MG63 (cell line): ENCODE measurements around the gene P4HB. TPM values are rescaled to one million over a fixed set of nuclear protein-coding genes. Genes with fewer than 3 reads are reported as not detected.
"Not testable (repeated sequence)": the region's sequence is repeated elsewhere in the genome, so short reads cannot be mapped to it uniquely, and the experiment has no call there.

Experiments used
- DNase-seq: peaks from one replicate; pipeline ENCODE4 v3.0.0-alpha.2; 2020
- H3K27me3 ChIP-seq: fragments of 250-450 bp; sonication (Bioruptor Pico); 2 replicates; pipeline ENCODE4 v1.5.1; 2020; ENCODE audit warnings: mild to moderate bottlenecking, moderate library complexity
- H3K36me3 ChIP-seq: fragments of 250-450 bp; sonication (Bioruptor Pico); 2 replicates; pipeline ENCODE4 v1.5.1; 2020; ENCODE audit warnings: mild to moderate bottlenecking, moderate library complexity
- H3K4me3 ChIP-seq: fragments of 250-450 bp; sonication (Bioruptor Pico); 2 replicates; pipeline ENCODE4 v1.5.1; 2020; ENCODE audit warnings: mild to moderate bottlenecking, moderate library complexity
- H3K9me3 ChIP-seq: fragments of 250-450 bp; sonication (Bioruptor Pico); 2 replicates; pipeline ENCODE4 v1.5.1; 2020; ENCODE audit warnings: mild to moderate bottlenecking, moderate library complexity
- total RNA-seq: library from RNA; depleted of rRNA; stranded (reverse); fragments of >200 nt; shearing (Covaris generic); gene quantifications from 2 replicates; pipeline ENCODE4 v1.2.3, GENCODE V29; 2014; ENCODE audit warnings: low replicate concordance

Gene P4HB
- total RNA-seq, 1 experiment from 2014 or later = 531 TPM

GRCh38 chr17:81843713-81844326, 16.5 kb downstream of the P4HB start:
- Histone ChIP-seq H3K9me3 (no peaks in the 10 kb centered on the region), H3K27me3 (no peaks in the 10 kb centered on the region), H3K36me3 (peaks cover 61% of the 10 kb centered on the region), H3K4me3 (no peak overlapping the region)
- DNase-seq = no peak

GRCh38 chr17:81842725-81843504, 17.4 kb downstream of the P4HB start:
- no peaks in the 10 kb centered on the region for H3K27me3 ChIP-seq
- peak; percentile 41 for DNase-seq
- no peaks in the 10 kb centered on the region for H3K9me3 ChIP-seq
- peaks cover 56% of the 10 kb centered on the region for H3K36me3 ChIP-seq
- H3K4me3 ChIP-seq = no peak overlapping the region

GRCh38 chr17:81842378-81842724, 18.0 kb downstream of the P4HB start:
- DNase-seq = no peak
- H3K4me3 ChIP-seq = no peak overlapping the region
- H3K27me3 ChIP-seq = no peaks in the 10 kb centered on the region
- H3K36me3 ChIP-seq = peaks cover 50% of the 10 kb centered on the region
- no peaks in the 10 kb centered on the region for H3K9me3 ChIP-seq

- no peak overlapping the region for H3K4me3 ChIP-seq
- no peaks in the 10 kb centered on the region for H3K27me3 ChIP-seq
- DNase-seq = no peak
- H3K36me3 ChIP-seq = peaks cover 45% of the 10 kb centered on the region
- no peaks in the 10 kb centered on the region for H3K9me3 ChIP-seq
These were observed 18.5 kb downstream of the P4HB start for GRCh38 chr17:81841866-81842265.

GRCh38 chr17:81840826-81841778, 19.2 kb downstream of the P4HB start:
- Histone ChIP-seq H3K4me3 (no peak overlapping the region), H3K36me3 (peaks cover 37% of the 10 kb centered on the region), H3K27me3 (no peaks in the 10 kb centered on the region), H3K9me3 (no peaks in the 10 kb centered on the region)
- DNase-seq = no peak

- peaks cover 27% of the 10 kb centered on the region for H3K36me3 ChIP-seq
- not testable (repeated sequence) for H3K27me3 ChIP-seq, DNase-seq, H3K4me3 ChIP-seq, H3K9me3 ChIP-seq
These were observed 20.3 kb downstream of the P4HB start for GRCh38 chr17:81840059-81840458.

- H3K27me3 ChIP-seq = no peaks in the 10 kb centered on the region
- no peak for DNase-seq
- peaks cover 21% of the 10 kb centered on the region for H3K36me3 ChIP-seq
- no peaks in the 10 kb centered on the region for H3K9me3 ChIP-seq
- H3K4me3 ChIP-seq = no peak overlapping the region
These were observed 21.0 kb downstream of the P4HB start for GRCh38 chr17:81839301-81839700.

- Histone ChIP-seq H3K9me3 (no peaks in the 10 kb centered on the region), H3K36me3 (peaks cover 16% of the 10 kb centered on the region), H3K27me3 (no peaks in the 10 kb centered on the region), H3K4me3 (no peak overlapping the region)
- no peak for DNase-seq
These were observed 21.5 kb downstream of the P4HB start for GRCh38 chr17:81838753-81839255.

- Histone ChIP-seq H3K4me3 (no peak overlapping the region), H3K36me3 (peaks cover 7% of the 10 kb centered on the region), H3K27me3 (no peaks in the 10 kb centered on the region), H3K9me3 (no peaks in the 10 kb centered on the region)
- DNase-seq = no peak
These were observed 22.7 kb downstream of the P4HB start for GRCh38 chr17:81837641-81838040.

GRCh38 chr17:81834831-81835267, 25.5 kb downstream of the P4HB start, which contains the start of gene PPP1R27:
Gene PPP1R27, minus strand, starts transcription at chr17:81835050. Its CDS starts 97 bp downstream, at chr17:81834953.
- 0 out of 2 replicates have a peak, but pooled peaks cover 4% of the 10 kb centered on the region for H3K36me3 ChIP-seq
- no peaks in the 10 kb centered on the region for H3K27me3 ChIP-seq
- peak within 1 kb of the TSS; percentile 99 for H3K4me3 ChIP-seq
- no peaks in the 10 kb centered on the region for H3K9me3 ChIP-seq
- DNase-seq = no peak

- no peaks in the 10 kb centered on the region for H3K9me3 ChIP-seq
- no peaks in the 10 kb centered on the region for H3K27me3 ChIP-seq
- H3K36me3 ChIP-seq = 0 out of 2 replicates have a peak, but pooled peaks cover 4% of the 10 kb centered on the region
- H3K4me3 ChIP-seq = peak overlapping the region; percentile 99
- DNase-seq = no peak
These were observed 26.2 kb downstream of the P4HB start for GRCh38 chr17:81833921-81834830.

- Histone ChIP-seq H3K27me3 (no peaks in the 10 kb centered on the region), H3K36me3 (0 out of 2 replicates have a peak, but pooled peaks cover 4% of the 10 kb centered on the region), H3K4me3 (peak within 1 kb of the TSS; percentile 99), H3K9me3 (no peaks in the 10 kb centered on the region)
- peak; percentile 98 for DNase-seq
These were observed 27.0 kb downstream of the P4HB start, which contains the start of gene MCRIP1 for GRCh38 chr17:81833160-81833920. Gene MCRIP1, minus strand, starts transcription at chr17:81833291. Its CDS starts 8,785 bp downstream, at chr17:81824506.

- no peaks in the 10 kb centered on the region for H3K9me3 ChIP-seq
- 0 out of 2 replicates have a peak, but pooled peaks cover 4% of the 10 kb centered on the region for H3K36me3 ChIP-seq
- H3K27me3 ChIP-seq = no peaks in the 10 kb centered on the region
- peak overlapping the region; percentile 73 for H3K4me3 ChIP-seq
- no peak for DNase-seq
These were observed 27.7 kb downstream of the P4HB start for GRCh38 chr17:81832608-81833159.

GRCh38 chr17:81831957-81832607, 28.3 kb downstream of the P4HB start:
- Histone ChIP-seq H3K36me3 (0 out of 2 replicates have a peak, but pooled peaks cover 4% of the 10 kb centered on the region), H3K9me3 (no peaks in the 10 kb centered on the region), H3K27me3 (no peaks in the 10 kb centered on the region), H3K4me3 (peak overlapping the region; percentile 73)
- no peak for DNase-seq
